GM23248 (cell line): Measurements from ENCODE around the gene DIP2C.

Source experiments
- EZH2 ChIP-seq: fragments of 200-600 bp; sonication (generic); IDR thresholded peaks from 2 replicates; pipeline ENCODE4 v1.6.1; 2018; ENCODE audit warnings: antibody characterized with exemption, mild to moderate bottlenecking; ENCODE audit not compliant: insufficient read depth, poor library complexity, severe bottlenecking
- EZH2phosphoT487 ChIP-seq: fragments of 200-600 bp; sonication (generic); IDR thresholded peaks from 2 replicates; pipeline ENCODE4 v1.6.1; 2018; ENCODE audit warnings: antibody characterized with exemption, moderate library complexity, mild to moderate bottlenecking, low read depth; ENCODE audit not compliant: insufficient read depth

DNA sequence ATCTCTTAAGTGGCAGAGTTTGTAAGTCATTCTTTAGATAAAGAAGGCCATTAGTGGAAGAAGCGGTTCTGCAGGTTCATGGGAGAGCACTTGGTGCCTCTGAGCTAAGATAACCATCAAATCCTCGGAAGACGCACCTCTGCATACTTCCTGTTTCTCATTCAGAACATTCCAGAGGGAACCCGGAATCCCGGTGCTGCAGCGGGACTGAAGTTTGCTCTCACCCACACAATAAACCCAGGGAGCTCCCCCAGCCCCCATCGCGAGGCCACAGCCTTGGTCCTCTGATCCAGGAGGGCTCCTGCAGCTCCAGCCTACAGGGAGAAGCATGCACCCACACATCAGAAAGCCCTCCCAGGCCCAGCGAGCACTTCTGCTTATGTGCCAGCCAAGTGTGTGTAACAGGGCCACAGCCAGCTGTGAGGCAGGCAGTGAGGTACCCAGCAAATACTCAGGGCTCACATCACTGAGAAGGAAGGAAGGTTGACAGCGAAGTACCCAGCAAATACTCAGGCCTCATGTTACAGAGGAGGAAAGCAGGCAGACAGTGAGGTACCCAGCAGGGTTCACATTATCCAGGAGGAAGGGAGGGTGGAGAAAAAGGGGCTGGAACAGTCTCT, 142.4 kb downstream of the DIP2C start:
- TF ChIP-seq EZH2 = no peak
- TF ChIP-seq EZH2phosphoT487 = no peak
